Measurements from ENCODE around the gene UQCC2. TPM values are rescaled to one million over a fixed set of nuclear protein-coding genes. Genes with fewer than 3 reads are reported as not detected.

Gene UQCC2
- total and polyA plus RNA-seq, 4 donors: 6.8 to 75.9 (median 22.4) TPM

- TF ChIP-seq EGR1 (IDR thresholded peaks at IDR 0.05; ENCODE audit: low read depth in 2 of 2) (no peak), SP1 (IDR thresholded peaks at IDR 0.05) (no peak), JUND (IDR thresholded peaks at IDR 0.05) (no peak), MAX (IDR thresholded peaks at IDR 0.05) (no peak)
- H3K27me3 ChIP-seq (ENCODE audit: control insufficient read depth in 4 of 4, insufficient read depth in 4 of 4, low read length in 3 of 4): no peaks in the 10 kb centered on the region
- H3K27ac ChIP-seq (ENCODE audit: low read depth in 1 of 2, low read length in 2 of 2): no peak overlapping the region
- H3K9me3 ChIP-seq (ENCODE audit: control insufficient read depth in 4 of 4, low read length in 3 of 4): no peaks in the 10 kb centered on the region
- H3K9ac ChIP-seq (ENCODE audit: low read depth in 1 of 2, low read length in 2 of 2): no peak overlapping the region
- no peak for DNase-seq (ENCODE audit: low spot score)
- H3K36me3 ChIP-seq (ENCODE audit: control insufficient read depth in 4 of 4, insufficient read depth in 3 of 4, low read depth in 1 of 4, low read length in 3 of 4): no peaks in the 10 kb centered on the region
- H3K4me1 ChIP-seq (ENCODE audit: control insufficient read depth in 4 of 4, insufficient read depth in 4 of 4, low read length in 3 of 4): no peaks in the 10 kb centered on the region
- WGBS: 71% methylated on average over 17 of the region's 17 CpGs
- no peak overlapping the region for H3K4me3 ChIP-seq (ENCODE audit: low read depth in 1 of 3, low read length in 3 of 3)
Observed at GRCh38 chr6:33668914-33669313, 42.6 kb downstream of the UQCC2 start.

GRCh38 chr6:33668328-33668727 lies 43.2 kb downstream of the UQCC2 start:
- no peaks in the 10 kb centered on the region for H3K27me3 ChIP-seq (ENCODE audit: control insufficient read depth in 4 of 4, insufficient read depth in 4 of 4, low read length in 3 of 4)
- no peaks in the 10 kb centered on the region for H3K9me3 ChIP-seq (ENCODE audit: control insufficient read depth in 4 of 4, low read length in 3 of 4)
- no peaks in the 10 kb centered on the region for H3K36me3 ChIP-seq (ENCODE audit: control insufficient read depth in 4 of 4, insufficient read depth in 3 of 4, low read depth in 1 of 4, low read length in 3 of 4)
- H3K4me3 ChIP-seq (ENCODE audit: low read depth in 1 of 3, low read length in 3 of 3): no peak overlapping the region
- H3K27ac ChIP-seq (ENCODE audit: low read depth in 1 of 2, low read length in 2 of 2): no peak overlapping the region
- H3K4me1 ChIP-seq (ENCODE audit: control insufficient read depth in 4 of 4, insufficient read depth in 4 of 4, low read length in 3 of 4): no peaks in the 10 kb centered on the region
- DNase-seq (ENCODE audit: low spot score): no peak
- 93% methylated on average over 8 of the region's 8 CpGs for WGBS
- TF ChIP-seq SP1 (IDR thresholded peaks at IDR 0.05) (no peak), REST (IDR thresholded peaks at IDR 0.05) (no peak)
- no peak overlapping the region for H3K9ac ChIP-seq (ENCODE audit: low read depth in 1 of 2, low read length in 2 of 2)

GRCh38 chr6:33667776-33668175 lies 43.7 kb downstream of the UQCC2 start:
- Histone ChIP-seq H3K4me3 (ENCODE audit: low read depth in 1 of 3, low read length in 3 of 3) (no peak overlapping the region), H3K9ac (ENCODE audit: low read depth in 1 of 2, low read length in 2 of 2) (no peak overlapping the region), H3K27me3 (ENCODE audit: control insufficient read depth in 4 of 4, insufficient read depth in 4 of 4, low read length in 3 of 4) (no peaks in the 10 kb centered on the region), H3K36me3 (ENCODE audit: control insufficient read depth in 4 of 4, insufficient read depth in 3 of 4, low read depth in 1 of 4, low read length in 3 of 4) (no peaks in the 10 kb centered on the region), H3K27ac (ENCODE audit: low read depth in 1 of 2, low read length in 2 of 2) (no peak overlapping the region), H3K4me1 (ENCODE audit: control insufficient read depth in 4 of 4, insufficient read depth in 4 of 4, low read length in 3 of 4) (no peaks in the 10 kb centered on the region), H3K9me3 (ENCODE audit: control insufficient read depth in 4 of 4, low read length in 3 of 4) (no peaks in the 10 kb centered on the region)
- DNase-seq (ENCODE audit: low spot score): no peak
- TF ChIP-seq RAD21 (IDR thresholded peaks at IDR 0.05): no peak
- no peak for TF ChIP-seq MAX (IDR thresholded peaks at IDR 0.05)
- WGBS: 91% methylated on average over 11 of the region's 11 CpGs

GRCh38 chr6:33667072-33667471 lies 44.4 kb downstream of the UQCC2 start:
- 93% methylated on average over 16 of the region's 16 CpGs for WGBS
- Histone ChIP-seq H3K4me3 (ENCODE audit: low read depth in 1 of 3, low read length in 3 of 3) (no peak overlapping the region), H3K27ac (ENCODE audit: low read depth in 1 of 2, low read length in 2 of 2) (no peak overlapping the region), H3K27me3 (ENCODE audit: control insufficient read depth in 4 of 4, insufficient read depth in 4 of 4, low read length in 3 of 4) (no peaks in the 10 kb centered on the region), H3K4me1 (ENCODE audit: control insufficient read depth in 4 of 4, insufficient read depth in 4 of 4, low read length in 3 of 4) (no peaks in the 10 kb centered on the region), H3K9ac (ENCODE audit: low read depth in 1 of 2, low read length in 2 of 2) (no peak overlapping the region), H3K9me3 (ENCODE audit: control insufficient read depth in 4 of 4, low read length in 3 of 4) (no peaks in the 10 kb centered on the region), H3K36me3 (ENCODE audit: control insufficient read depth in 4 of 4, insufficient read depth in 3 of 4, low read depth in 1 of 4, low read length in 3 of 4) (no peaks in the 10 kb centered on the region)
- DNase-seq (ENCODE audit: low spot score): no peak
- no peak for TF ChIP-seq HNF4G (IDR thresholded peaks at IDR 0.05)
- TF ChIP-seq RXRA (IDR thresholded peaks at IDR 0.05): no peak
- TF ChIP-seq NR2F2 (IDR thresholded peaks at IDR 0.05): no peak
- no peak for TF ChIP-seq YY1 (IDR thresholded peaks at IDR 0.05)
- no peak for TF ChIP-seq REST (IDR thresholded peaks at IDR 0.05)
- no peak for TF ChIP-seq TAF1 (conservative IDR thresholded peaks at IDR 0.05)
- TF ChIP-seq ZBTB33 (IDR thresholded peaks at IDR 0.05): no peak
- no peak for TF ChIP-seq MAX (IDR thresholded peaks at IDR 0.05)
- no peak for TF ChIP-seq SP1 (IDR thresholded peaks at IDR 0.05)
- TF ChIP-seq GABPA (IDR thresholded peaks at IDR 0.05 in 1 of 2, conservative IDR thresholded peaks at IDR 0.05 in 1 of 2): no peak
- no peak for TF ChIP-seq RAD21 (IDR thresholded peaks at IDR 0.05)
- no peak for TF ChIP-seq FOXA2 (IDR thresholded peaks at IDR 0.05)

Measured in liver (tissue), 9 donors.